Caco-2 (cell line): ENCODE results near the gene SLC22A12. TPM values are rescaled to one million over a fixed set of nuclear protein-coding genes. Genes with fewer than 3 reads are reported as not detected.

Experiments used
- BruUV-seq: library from RNA; stranded (reverse); fragments of 400-500 nt; replicated peaks from 2 replicates; lab custom pipeline; 2021; lab: Mats Ljungman, UMichigan
- CTCF ChIA-PET: fragments of 300-600 bp; sonication (Branson Sonifier 250); formaldehyde crosslinking; loops from one replicate; lab custom pipeline; 2022; ENCODE audit warnings: antibody characterized with exemption; lab: Charles Lee
- POLR2A ChIA-PET: fragments of 300-600 bp; sonication (Branson Sonifier 250); formaldehyde crosslinking; loops from one replicate; lab custom pipeline; 2022; ENCODE audit warnings: antibody characterized with exemption; lab: Charles Lee
- DNase-seq, 2 experiments: peaks; one replicate each; pipeline versions ENCODE4 v3.0.0 to v3.0.0-alpha.2; 2020 to 2022
- H3K27me3 ChIP-seq: replicated peaks from 2 replicates; pipeline ENCODE4 v1.6.0; 2011; ENCODE audit warnings: low read length; ENCODE audit not compliant: control insufficient read depth, insufficient read depth
- H3K36me3 ChIP-seq: 2 replicates; pipeline ENCODE4 v1.5.1; 2011; ENCODE audit warnings: low read length; ENCODE audit not compliant: control insufficient read depth, insufficient read depth
- H3K4me1 ChIP-seq: fragments of 250-450 bp; sonication (Bioruptor Pico); 2 replicates; pipeline ENCODE4 v1.5.1; 2020; ENCODE audit warnings: mild to moderate bottlenecking
- H3K4me3 ChIP-seq: 2 replicates; pipeline ENCODE4 v1.5.1; 2011; ENCODE audit warnings: low read depth, mild to moderate bottlenecking, control low read depth, low read length
- H3K9me3 ChIP-seq: fragments of 250-450 bp; sonication (Bioruptor Pico); 2 replicates; pipeline ENCODE4 v1.5.1; 2020; ENCODE audit warnings: mild to moderate bottlenecking, moderate library complexity
- H3K27ac Mint-ChIP-seq: one replicate; pipeline ENCODE4 v1.8.0; 2022; ENCODE audit warnings: mixed read lengths; ENCODE audit not compliant: unreplicated experiment
- H3K27me3 Mint-ChIP-seq: one replicate; pipeline ENCODE4 v1.8.0; 2022; ENCODE audit warnings: mixed read lengths; ENCODE audit not compliant: insufficient read depth, unreplicated experiment
- H3K36me3 Mint-ChIP-seq: one replicate; pipeline ENCODE4 v1.8.0; 2022; ENCODE audit warnings: mild to moderate bottlenecking, mixed read lengths; ENCODE audit not compliant: insufficient read depth, unreplicated experiment
- H3K4me1 Mint-ChIP-seq: one replicate; pipeline ENCODE4 v1.8.0; 2022; ENCODE audit warnings: low read depth, mixed read lengths; ENCODE audit not compliant: unreplicated experiment
- H3K4me3 Mint-ChIP-seq: one replicate; pipeline ENCODE4 v1.8.0; 2022; ENCODE audit warnings: mild to moderate bottlenecking, moderate library complexity, mixed read lengths; ENCODE audit not compliant: unreplicated experiment
- H3K9me3 Mint-ChIP-seq: one replicate; pipeline ENCODE4 v1.8.0; 2022; ENCODE audit warnings: mixed read lengths; ENCODE audit not compliant: unreplicated experiment
- CTCF ChIP-seq, 2 experiments: fragments of 200-600 bp in 1 of 2; IDR thresholded peaks; 1 replicate in 1 of 2; 2 replicates in 1 of 2; pipeline versions ENCODE4 v1.5.1 to v1.8.0; 2011 to 2022; ENCODE audit warnings: antibody characterized with exemption in 1 of 2, control low read depth in 1 of 2, inconsistent platforms in 1 of 2, low read depth in 1 of 2, low read length in 1 of 2, mild to moderate bottlenecking in 1 of 2, moderate library complexity in 1 of 2; ENCODE audit not compliant: insufficient read depth in 1 of 2, severe bottlenecking in 1 of 2, unreplicated experiment in 1 of 2
- intact Hi-C: fragments of 100-400 bp; cut with micrococcal nuclease; formaldehyde crosslinking; loops from one replicate; pipeline ENCODE4 v1.10.0; 2022; ENCODE audit not compliant: unreplicated experiment
- total RNA-seq: library from RNA; stranded (reverse); gene quantifications from 2 replicates; pipeline ENCODE4 v1.2.3, GENCODE V29; 2022

Gene SLC22A12
- total RNA-seq, 1 experiment from 2014 or later: not detected

- peaks cover 44% of the 10 kb centered on the region for H3K4me1 ChIP-seq
- no peak for TF ChIP-seq CTCF (IDR thresholded peaks at IDR 0.05; ENCODE audit: insufficient read depth in 1 of 2, low read depth in 1 of 2, low read length in 1 of 2, severe bottlenecking in 1 of 2, unreplicated experiment in 1 of 2)
- POLR2A ChIA-PET: no interaction called here
- peak overlapping the region; percentile 20 for H3K4me3 Mint-ChIP-seq
- H3K36me3 ChIP-seq: no peaks in the 10 kb centered on the region
- DNase-seq: no peak
- intact Hi-C loops: no loop called here
- H3K4me3 ChIP-seq: no peak overlapping the region
- CTCF ChIA-PET: interaction anchor here (0.9 kb wide), 1 partner anchor 110 kb away, joined by 3 read pairs; no protein-coding TSS in a partner anchor
- peak overlapping the region; percentile 61 for H3K27ac Mint-ChIP-seq
- H3K36me3 Mint-ChIP-seq: peaks cover 35% of the 10 kb centered on the region
- peaks cover 34% of the 10 kb centered on the region for H3K4me1 Mint-ChIP-seq
- no peaks in the 10 kb centered on the region for H3K9me3 Mint-ChIP-seq
- no peaks in the 10 kb centered on the region for H3K9me3 ChIP-seq
- no peaks in the 10 kb centered on the region for H3K27me3 ChIP-seq
- no peaks in the 10 kb centered on the region for H3K27me3 Mint-ChIP-seq
- BruUV-seq: no TSS peak
Observed at GRCh38 chr11:64558869-64559268, 32.2 kb upstream of the SLC22A12 start.

- Mint-ChIP-seq H3K4me1 (peaks cover 36% of the 10 kb centered on the region), H3K27me3 (no peaks in the 10 kb centered on the region), H3K36me3 (peaks cover 33% of the 10 kb centered on the region), H3K4me3 (peak overlapping the region; percentile 20), H3K27ac (peak overlapping the region; percentile 76), H3K9me3 (no peaks in the 10 kb centered on the region)
- ChIA-PET POLR2A (no interaction called here), CTCF (no interaction called here)
- no peak for DNase-seq
- no TSS peak for BruUV-seq
- Histone ChIP-seq H3K4me3 (no peak overlapping the region), H3K27me3 (no peaks in the 10 kb centered on the region), H3K4me1 (peaks cover 42% of the 10 kb centered on the region), H3K9me3 (no peaks in the 10 kb centered on the region), H3K36me3 (no peaks in the 10 kb centered on the region)
- TF ChIP-seq CTCF (IDR thresholded peaks at IDR 0.05; ENCODE audit: insufficient read depth in 1 of 2, low read depth in 1 of 2, low read length in 1 of 2, severe bottlenecking in 1 of 2, unreplicated experiment in 1 of 2): no peak
- intact Hi-C loops: no loop called here
Observed at GRCh38 chr11:64559351-64560138, 31.5 kb upstream of the SLC22A12 start.

GRCh38 chr11:64560139-64560771 lies 30.8 kb upstream of the SLC22A12 start:
- H3K27me3 Mint-ChIP-seq: no peaks in the 10 kb centered on the region
- peak overlapping the region; percentile 76 for H3K27ac Mint-ChIP-seq
- no peak overlapping the region for H3K4me3 Mint-ChIP-seq
- H3K9me3 Mint-ChIP-seq: no peaks in the 10 kb centered on the region
- TF ChIP-seq CTCF (IDR thresholded peaks at IDR 0.05; ENCODE audit: insufficient read depth in 1 of 2, low read depth in 1 of 2, low read length in 1 of 2, severe bottlenecking in 1 of 2, unreplicated experiment in 1 of 2): no peak
- ChIA-PET POLR2A (no interaction called here), CTCF (no interaction called here)
- peaks cover 34% of the 10 kb centered on the region for H3K4me1 Mint-ChIP-seq
- no peaks in the 10 kb centered on the region for H3K36me3 ChIP-seq
- H3K4me3 ChIP-seq: no peak overlapping the region
- H3K4me1 ChIP-seq: peaks cover 42% of the 10 kb centered on the region
- H3K9me3 ChIP-seq: no peaks in the 10 kb centered on the region
- peaks cover 29% of the 10 kb centered on the region for H3K36me3 Mint-ChIP-seq
- BruUV-seq: no TSS peak
- no peak for DNase-seq
- intact Hi-C loops: no loop called here
- no peaks in the 10 kb centered on the region for H3K27me3 ChIP-seq
